VCaP (cell line): ENCODE measurements around the gene PREX1.

ENCODE experiments used
- H3K27ac ChIP-seq: fragments of 450-650 bp; 2 replicates; pipeline ENCODE4 v1.5.1; 2017
- CTCF ChIP-seq: fragments of 450-650 bp; conservative IDR thresholded peaks from 2 replicates; pipeline ENCODE4 v1.5.1; 2017; ENCODE audit warnings: mild to moderate bottlenecking, moderate library complexity

The PREX1 gene

DNA sequence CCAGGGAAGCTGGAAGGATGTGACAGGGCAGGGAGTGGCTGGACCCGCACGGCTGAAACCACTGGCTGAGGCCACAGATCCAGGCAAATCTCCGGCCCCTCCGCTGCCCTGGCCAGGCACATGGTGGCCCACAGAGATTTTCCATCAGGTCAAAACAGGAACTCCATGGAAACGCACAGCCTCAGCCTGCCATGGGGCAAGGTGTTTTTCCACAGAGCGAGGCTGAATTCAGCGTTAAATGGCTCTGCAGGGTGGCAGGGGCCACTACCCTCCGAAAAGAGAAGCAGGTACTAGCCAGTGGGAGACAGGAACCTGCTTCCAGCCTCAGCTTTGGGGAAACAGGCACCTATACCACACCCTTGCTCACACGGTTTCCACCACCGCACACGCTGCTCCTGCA, 53.1 kb downstream of the PREX1 start:
- no peak for TF ChIP-seq CTCF
- H3K27ac ChIP-seq: no peak overlapping the region

DNA sequence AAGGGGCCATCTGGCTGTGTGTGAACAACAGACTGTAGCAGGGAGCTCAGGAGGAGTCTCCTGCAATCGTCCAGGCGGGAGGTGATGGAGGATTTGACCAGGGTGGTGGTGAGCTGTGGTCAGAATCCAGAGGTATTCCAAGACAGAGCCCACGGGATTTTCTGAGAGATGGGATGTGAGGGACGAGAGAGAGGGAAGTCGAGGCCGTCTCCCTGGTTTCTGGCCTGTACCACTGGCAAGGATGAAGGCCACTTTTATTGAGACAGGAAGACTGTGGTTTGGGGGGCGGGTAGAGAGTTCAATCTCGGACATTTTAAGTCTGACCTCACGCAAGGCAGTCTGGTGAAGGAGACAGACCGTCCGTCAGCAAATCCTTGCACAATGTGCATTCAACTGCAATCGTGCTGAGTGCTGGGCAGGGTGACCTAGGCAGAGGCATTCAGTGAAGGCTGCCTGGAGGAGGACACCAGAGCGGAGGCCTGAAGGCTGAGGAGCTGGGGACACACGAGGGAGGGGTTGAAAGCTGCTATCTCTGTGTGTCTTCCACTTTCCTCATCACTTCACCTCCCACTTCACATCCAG, 53.9 kb downstream of the PREX1 start:
- H3K27ac ChIP-seq: no peak overlapping the region
- no peak for TF ChIP-seq CTCF

DNA sequence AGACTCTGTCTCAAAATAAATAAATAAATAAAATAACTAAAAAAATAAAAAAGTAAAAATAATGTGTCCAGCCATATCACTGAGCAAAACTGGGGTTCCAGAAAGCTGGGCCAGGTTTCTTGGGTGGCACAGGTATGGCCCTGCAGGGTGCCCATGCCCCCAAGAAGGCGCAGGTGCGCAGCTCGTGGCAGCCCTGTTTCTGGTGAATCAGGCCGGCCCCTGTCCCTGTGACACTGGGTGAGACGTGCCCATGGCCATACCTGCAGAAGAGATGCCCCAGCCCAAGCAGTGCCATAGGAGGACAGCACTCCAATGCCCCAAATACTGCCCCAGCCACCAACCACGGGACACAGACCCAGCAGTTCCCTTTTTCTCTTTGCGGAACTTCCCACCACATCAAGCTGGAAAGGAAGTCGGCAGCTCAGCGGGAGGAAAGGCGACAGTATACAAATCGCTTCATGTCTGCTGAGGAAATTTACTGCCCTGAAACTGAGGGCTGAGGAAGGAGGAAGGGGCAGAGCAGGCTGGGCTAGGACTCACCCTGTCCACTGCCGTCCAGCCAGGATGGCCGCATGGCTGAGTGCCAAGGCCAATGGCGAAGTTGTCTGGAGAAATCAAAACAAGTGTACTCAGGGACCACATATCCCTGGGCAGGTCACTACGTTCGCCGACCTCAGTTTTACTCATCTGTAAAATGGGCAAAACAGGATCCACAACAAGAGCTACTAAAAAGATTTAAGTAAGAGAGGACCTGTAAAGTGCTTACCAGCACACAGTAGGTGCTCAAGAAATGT, 55.4 kb downstream of the PREX1 start:
- no peak for TF ChIP-seq CTCF
- H3K27ac ChIP-seq: no peak overlapping the region

GRCh38 chr20:48771542-48771941, 56.3 kb downstream of the PREX1 start:
- no peak overlapping the region for H3K27ac ChIP-seq
- no peak for TF ChIP-seq CTCF

DNA sequence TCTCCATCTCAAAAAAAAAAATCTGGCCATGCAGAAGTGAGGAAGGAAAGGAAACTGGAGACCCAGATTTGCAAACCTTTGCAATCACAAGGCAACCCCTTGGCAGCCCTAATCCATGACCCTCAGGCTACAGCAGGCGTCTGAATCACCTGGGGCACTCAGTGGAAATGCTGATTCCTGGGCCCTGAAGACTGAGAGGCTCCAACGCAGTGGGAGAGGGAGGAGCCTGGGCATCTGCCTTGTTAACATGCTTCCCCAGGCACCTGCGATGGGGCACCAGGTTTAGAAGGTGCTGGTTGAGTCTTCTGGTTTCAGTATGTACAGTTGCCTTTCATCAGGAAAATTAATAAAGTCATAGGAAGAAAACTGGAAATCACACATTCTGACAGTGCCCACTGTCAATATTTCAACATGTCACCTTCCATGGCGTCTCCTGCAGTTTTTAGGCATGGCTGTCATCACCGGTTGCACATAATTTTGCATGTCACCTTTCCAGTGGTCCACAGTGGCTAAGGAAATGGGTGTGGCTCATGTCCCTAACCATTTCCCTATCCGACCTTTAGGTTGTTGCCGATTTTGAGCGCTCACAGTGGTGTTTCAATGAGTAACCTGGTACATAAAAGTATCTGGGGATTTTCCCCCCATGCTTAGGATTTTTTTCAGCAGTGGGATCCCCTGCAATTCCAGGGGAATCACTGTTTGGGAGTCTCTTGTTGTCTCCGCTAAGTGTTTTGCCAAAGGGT, 56.9 kb downstream of the PREX1 start:
- H3K27ac ChIP-seq: no peak overlapping the region
- TF ChIP-seq CTCF: no peak

DNA sequence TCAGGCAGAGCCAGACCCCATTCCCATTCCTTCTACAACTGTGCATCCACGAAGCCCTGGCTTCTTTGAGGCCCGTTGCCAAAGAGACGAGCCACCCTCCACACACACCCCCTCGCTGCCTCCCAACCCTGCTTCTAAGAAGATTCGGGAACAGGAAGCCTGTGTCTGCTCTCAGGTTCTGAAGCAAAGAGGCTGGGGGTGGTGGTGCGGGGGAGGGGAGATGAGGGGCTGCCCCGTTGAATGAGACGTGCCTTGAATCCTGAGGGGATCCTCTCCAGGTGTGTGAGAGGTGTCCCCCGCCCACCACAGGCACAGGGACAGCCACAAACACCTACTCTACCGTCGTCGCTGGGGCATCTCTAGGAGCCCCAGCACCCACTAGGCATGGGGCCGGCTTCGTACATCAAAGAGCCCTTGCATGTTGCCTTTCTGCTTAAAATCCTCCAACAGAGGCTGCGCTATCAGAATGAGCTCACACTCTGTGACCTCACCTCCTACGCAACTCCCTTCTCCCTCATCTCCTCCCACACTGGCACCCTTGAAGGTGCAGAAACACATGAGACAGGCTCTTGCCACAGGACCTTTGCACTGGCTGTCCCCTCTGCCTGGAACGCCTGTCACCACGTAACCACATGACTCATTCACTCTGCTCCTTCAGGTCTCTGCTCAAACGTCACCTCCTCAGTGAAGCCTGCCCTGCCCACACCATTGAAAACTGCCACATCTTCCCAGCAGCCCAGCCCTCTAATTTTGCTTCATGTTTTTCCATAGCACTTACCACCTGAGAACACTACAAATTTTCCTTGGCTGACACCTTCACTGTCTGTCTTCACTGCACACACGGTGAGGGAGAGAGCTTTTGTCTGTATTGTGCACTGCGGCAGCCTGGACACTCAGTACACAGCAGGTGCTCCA, 58.5 kb downstream of the PREX1 start:
- TF ChIP-seq CTCF: no peak
- H3K27ac ChIP-seq: no peak overlapping the region
